GM18870 (cell line): ENCODE results near the gene NAV3.
"Not testable (repeated sequence)": the region's sequence is repeated elsewhere in the genome, so short reads cannot be mapped to it uniquely, and the experiment has no call there.

Experiments used
- ATAC-seq: cut with Tn5 transposase; IDR thresholded peaks from one replicate; pipeline ENCODE4 v1.9.1; 2021; ENCODE audit warnings: moderate library complexity; ENCODE audit not compliant: unreplicated experiment

NAV3 gene

DNA sequence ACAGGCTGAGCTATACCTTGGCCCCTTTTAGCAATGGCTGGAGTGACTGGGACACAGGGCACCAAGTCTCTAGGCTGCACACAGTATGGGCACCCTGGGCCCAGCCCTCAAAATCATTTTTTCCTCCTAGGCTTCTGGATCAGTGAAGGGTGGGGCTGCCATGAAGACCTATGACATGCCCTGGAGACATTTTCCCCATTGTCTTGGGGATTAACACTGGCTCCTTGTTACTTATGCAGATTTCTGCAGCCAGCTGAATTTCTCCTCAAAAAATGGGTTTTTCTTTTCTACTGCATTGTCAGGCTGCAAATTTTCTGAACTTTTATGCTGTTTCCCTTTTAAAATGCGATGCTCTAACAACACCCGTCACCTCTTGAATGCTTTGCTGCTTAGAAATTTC is 272.1 kb downstream of the NAV3 start:
- not testable (repeated sequence) for ATAC-seq

- no peak for ATAC-seq
Measured at GRCh38 chr12:78115889-78116288, 285.2 kb downstream of the NAV3 start.

GRCh38 chr12:78118036-78118435 is 287.3 kb downstream of the NAV3 start:
- ATAC-seq: no peak

- no peak for ATAC-seq
Measured at GRCh38 chr12:78118486-78118885, 287.8 kb downstream of the NAV3 start.

- ATAC-seq: no peak
Measured at GRCh38 chr12:78119351-78119918, 288.7 kb downstream of the NAV3 start.

DNA sequence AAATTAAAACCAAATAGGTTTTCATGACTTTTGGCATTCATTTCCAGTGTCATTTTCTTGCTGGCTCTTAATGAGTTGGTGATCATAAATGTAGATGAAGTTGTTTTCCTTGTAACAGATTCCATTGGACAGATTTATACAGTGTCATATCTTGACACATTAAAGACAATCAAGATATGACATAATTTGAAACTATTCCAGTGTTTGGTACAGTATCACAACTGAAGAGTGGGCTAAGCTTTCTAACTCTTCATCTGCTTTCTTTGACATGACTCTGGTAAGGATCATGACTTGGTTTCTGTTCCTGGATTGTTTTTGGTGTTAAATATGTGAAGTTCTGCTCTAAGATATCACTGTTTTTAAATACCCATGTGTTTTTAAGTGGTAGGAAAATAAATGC is 289.6 kb downstream of the NAV3 start:
- ATAC-seq: no peak

- no peak for ATAC-seq
Measured at GRCh38 chr12:78120866-78121560, 290.3 kb downstream of the NAV3 start.

GRCh38 chr12:78121969-78122610 is 291.4 kb downstream of the NAV3 start:
- no peak for ATAC-seq

DNA sequence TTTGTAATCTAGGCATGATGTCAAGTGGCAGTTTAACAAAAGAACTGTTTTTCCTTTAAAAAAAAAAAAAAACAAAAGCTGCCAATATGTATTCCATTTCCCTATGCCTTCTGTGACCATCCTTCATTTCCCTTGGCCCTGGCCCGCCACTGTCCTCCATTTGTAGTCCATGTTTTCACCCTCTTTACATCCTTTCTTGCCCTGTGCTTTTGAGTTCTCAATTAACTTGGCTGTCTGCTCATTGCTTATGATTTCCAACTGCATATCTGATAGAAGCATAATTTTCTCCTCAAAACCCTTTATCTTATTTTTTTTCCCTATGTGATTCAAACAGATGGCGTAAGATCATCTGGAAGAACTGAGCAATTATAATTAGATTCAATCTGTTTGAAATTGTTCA is 297.5 kb downstream of the NAV3 start:
- no peak for ATAC-seq

- ATAC-seq: no peak
Measured at GRCh38 chr12:78143717-78144116, 313.0 kb downstream of the NAV3 start.

GRCh38 chr12:78145398-78145797 is 314.7 kb downstream of the NAV3 start:
- ATAC-seq: no peak

DNA sequence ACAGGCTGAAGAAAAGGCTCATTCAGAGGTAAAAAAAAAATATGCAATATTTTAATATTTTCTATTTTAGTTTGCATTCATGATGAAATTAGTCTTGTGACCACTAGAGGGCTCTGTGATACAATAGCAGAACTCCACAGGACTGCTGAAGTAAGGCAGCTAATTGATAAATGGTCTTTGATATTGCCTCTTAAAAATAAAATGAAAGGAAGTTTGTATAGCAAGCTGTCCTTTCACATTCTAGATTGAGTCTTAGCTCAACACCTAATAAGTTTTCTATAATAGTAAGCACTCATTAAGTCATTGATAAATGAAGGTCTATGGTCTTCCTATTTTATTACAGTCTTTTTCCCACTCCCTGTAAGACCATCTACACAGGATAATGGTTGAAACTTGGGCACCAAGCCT is 315.7 kb downstream of the NAV3 start:
- ATAC-seq: peak; percentile 70

GRCh38 chr12:78149459-78149858 is 318.8 kb downstream of the NAV3 start:
- ATAC-seq: no peak

DNA sequence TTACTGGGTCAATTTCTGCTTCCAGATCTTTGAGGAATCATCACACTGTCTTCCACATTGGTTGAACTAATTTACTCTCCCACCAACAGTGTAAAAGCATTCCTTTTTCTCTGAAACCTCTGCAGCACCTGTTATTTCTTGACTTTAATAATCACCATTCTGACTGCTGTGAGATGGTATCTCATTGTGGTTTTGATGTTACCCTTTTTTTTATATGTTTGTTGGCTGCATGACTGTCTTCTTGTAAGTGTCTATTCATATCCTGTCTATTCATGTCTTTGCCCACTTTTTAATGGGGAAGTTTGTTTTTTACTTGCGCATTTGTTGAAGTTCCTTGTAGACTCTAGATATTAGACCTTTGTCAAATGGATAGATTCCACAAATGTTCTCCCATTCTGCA is 324.9 kb downstream of the NAV3 start:
- no peak for ATAC-seq

DNA sequence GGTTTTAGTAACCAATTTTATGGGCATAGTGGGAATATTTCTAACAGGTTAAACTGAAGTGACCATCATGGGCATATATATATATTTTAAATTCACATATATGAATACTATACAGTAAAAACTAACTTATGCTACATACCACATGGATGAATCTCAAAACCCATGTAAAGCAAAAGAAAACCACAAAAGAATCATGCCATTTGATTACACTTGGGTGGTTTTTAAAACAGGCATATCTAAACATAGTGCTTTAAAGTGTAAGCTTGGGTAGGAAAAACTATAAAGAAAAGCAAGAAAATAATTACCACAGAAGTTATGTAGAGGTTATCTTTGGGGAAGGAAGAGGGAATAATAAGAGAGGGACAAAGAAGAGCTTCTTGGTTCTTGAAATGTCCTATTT is 326.1 kb downstream of the NAV3 start:
- no peak for ATAC-seq

- no peak for ATAC-seq
Measured at GRCh38 chr12:78157199-78157598, 326.5 kb downstream of the NAV3 start.

DNA sequence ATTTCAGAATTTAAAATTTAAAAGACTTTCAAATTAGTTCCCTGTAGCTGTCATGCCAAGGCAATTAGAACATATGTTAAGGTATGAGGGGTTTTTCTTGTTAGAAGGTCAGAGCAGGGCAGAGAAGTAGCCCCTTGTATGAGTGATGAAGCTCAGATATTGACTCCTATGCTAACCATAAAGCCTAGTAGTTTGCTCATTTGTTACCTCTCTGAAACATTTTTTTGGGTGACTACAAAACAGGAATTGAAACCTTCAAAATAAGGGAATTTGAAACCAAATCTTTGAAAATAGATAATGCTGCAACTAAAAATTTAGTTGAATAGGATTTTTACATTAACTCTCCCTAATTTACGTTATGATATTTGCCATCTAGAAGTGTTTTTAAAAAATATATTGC is 333.5 kb downstream of the NAV3 start:
- no peak for ATAC-seq

- ATAC-seq: no peak
Measured at GRCh38 chr12:78167510-78167909, 336.8 kb downstream of the NAV3 start.

DNA sequence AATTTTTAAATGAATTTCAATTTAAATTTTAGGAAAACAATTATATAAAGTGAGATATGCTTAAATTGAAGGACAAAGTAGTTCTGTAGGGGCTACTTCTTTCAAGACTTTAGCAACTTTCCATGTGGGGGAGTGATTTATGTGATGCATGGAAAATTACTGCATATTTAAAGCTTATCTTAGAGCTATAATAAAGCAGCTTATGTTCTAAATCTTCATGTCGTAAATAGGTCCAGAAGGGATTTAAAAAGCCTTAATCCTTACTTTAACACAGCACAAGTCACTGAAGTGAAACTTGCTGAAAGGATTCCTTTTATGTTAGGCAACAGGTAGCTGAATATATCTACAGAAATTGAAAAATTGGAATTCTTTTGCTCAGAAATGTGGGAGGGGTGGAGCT is 340.4 kb downstream of the NAV3 start:
- ATAC-seq: no peak

DNA sequence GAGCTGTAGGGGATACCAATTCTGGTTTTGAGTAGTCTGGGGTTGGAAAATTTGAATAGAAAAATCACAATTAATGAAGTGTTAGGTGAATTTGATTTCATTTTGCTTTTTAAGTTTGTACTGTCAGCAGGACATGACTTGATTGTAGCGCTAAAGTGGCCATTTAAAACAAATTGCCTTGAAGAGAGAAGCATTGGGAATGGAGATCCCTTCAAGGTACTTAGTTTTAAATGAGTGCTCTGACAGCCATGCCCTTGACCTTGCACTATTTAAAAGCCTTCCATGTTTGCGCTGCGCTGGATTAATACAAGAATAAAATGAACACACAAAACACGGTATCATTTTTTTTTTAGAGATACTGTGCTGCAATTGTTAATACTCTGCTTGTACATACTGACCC is 345.9 kb downstream of the NAV3 start:
- no peak for ATAC-seq

DNA sequence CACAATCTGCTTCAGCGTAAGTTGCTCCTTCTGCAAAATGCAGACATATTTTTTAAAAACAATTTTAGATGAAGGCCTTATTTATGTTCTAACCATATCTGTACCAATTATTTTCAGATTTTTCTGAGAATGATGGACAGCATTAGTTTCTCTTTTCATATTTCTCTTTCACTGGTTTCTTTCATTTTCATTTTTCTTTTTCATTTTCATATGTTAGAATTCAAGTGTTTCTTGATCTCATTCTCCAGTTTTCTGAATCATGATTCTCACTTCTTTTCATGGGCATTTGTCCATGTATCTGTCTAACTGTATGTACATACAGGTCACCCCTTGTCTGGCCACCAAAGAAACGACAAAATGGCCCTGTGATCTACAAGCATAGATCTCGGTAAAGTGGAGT is 346.6 kb downstream of the NAV3 start:
- ATAC-seq: peak; percentile 74

- no peak for ATAC-seq
Measured at GRCh38 chr12:78179346-78179745, 348.7 kb downstream of the NAV3 start.
